GM23248 (cell line): ENCODE measurements around the gene ABCA1. TPM values are rescaled to one million over a fixed set of nuclear protein-coding genes. Genes with fewer than 3 reads are reported as not detected.

Experiments used
- DNase-seq: peaks from one replicate; pipeline ENCODE4 v3.0.0-alpha.2; 2015
- H2AFZ ChIP-seq: fragments of 200-600 bp; sonication (generic); 2 replicates; pipeline ENCODE4 v1.6.1; 2016; ENCODE audit warnings: antibody characterized with exemption
- H3F3A ChIP-seq: fragments of 200-600 bp; sonication (generic); 2 replicates; pipeline ENCODE4 v1.6.1; 2016; ENCODE audit warnings: mild to moderate bottlenecking, antibody characterized with exemption, mixed run types; ENCODE audit not compliant: insufficient read depth
- H3K27ac ChIP-seq: fragments of 200-600 bp; sonication (generic); 2 replicates; pipeline ENCODE4 v1.5.1; 2016; ENCODE audit warnings: mild to moderate bottlenecking
- H3K27me3 ChIP-seq: fragments of 200-600 bp; sonication (generic); replicated peaks from 2 replicates; pipeline ENCODE4 v1.6.1; 2016; ENCODE audit warnings: mild to moderate bottlenecking; ENCODE audit not compliant: insufficient read depth
- H3K36me3 ChIP-seq: fragments of 200-600 bp; sonication (generic); 2 replicates; pipeline ENCODE4 v1.6.1; 2016; ENCODE audit warnings: low read depth, mild to moderate bottlenecking
- H3K4me1 ChIP-seq: fragments of 200-600 bp; sonication (generic); 2 replicates; pipeline ENCODE4 v1.6.1; 2016; ENCODE audit warnings: mild to moderate bottlenecking; ENCODE audit not compliant: insufficient read depth
- H3K4me2 ChIP-seq: fragments of 200-600 bp; sonication (generic); one replicate; pipeline ENCODE4 v1.6.1; 2016; ENCODE audit warnings: mild to moderate bottlenecking; ENCODE audit not compliant: unreplicated experiment
- H3K4me3 ChIP-seq: fragments of 200-600 bp; sonication (generic); 2 replicates; pipeline ENCODE4 v1.5.1; 2016; ENCODE audit warnings: mild to moderate bottlenecking
- H3K79me2 ChIP-seq: fragments of 200-600 bp; sonication (generic); 2 replicates; pipeline ENCODE4 v1.6.1; 2016; ENCODE audit warnings: mild to moderate bottlenecking; ENCODE audit not compliant: insufficient read depth
- H3K9ac ChIP-seq: fragments of 200-600 bp; sonication (generic); 2 replicates; pipeline ENCODE4 v1.6.1; 2016; ENCODE audit warnings: mild to moderate bottlenecking
- H3K9me2 ChIP-seq: fragments of 200-600 bp; sonication (generic); 2 replicates; pipeline ENCODE4 v1.6.1; 2016; ENCODE audit warnings: mixed run types, mild to moderate bottlenecking, moderate library complexity; ENCODE audit not compliant: insufficient read depth
- H3K9me3 ChIP-seq: fragments of 200-600 bp; sonication (generic); one replicate; pipeline ENCODE4 v1.6.1; 2017; ENCODE audit warnings: low read depth
- H4K20me1 ChIP-seq: fragments of 200-600 bp; sonication (generic); 2 replicates; pipeline ENCODE4 v1.6.0; 2016; ENCODE audit not compliant: insufficient read depth
- EZH2 ChIP-seq: fragments of 200-600 bp; sonication (generic); IDR thresholded peaks from 2 replicates; pipeline ENCODE4 v1.6.1; 2018; ENCODE audit warnings: antibody characterized with exemption, mild to moderate bottlenecking; ENCODE audit not compliant: insufficient read depth, poor library complexity, severe bottlenecking
- EZH2phosphoT487 ChIP-seq: fragments of 200-600 bp; sonication (generic); IDR thresholded peaks from 2 replicates; pipeline ENCODE4 v1.6.1; 2018; ENCODE audit warnings: antibody characterized with exemption, moderate library complexity, mild to moderate bottlenecking, low read depth; ENCODE audit not compliant: insufficient read depth
- WGBS, 2 experiments: methylation state at CpG; one replicate each; pipeline ENCODE4 v1.1.6; 2015 to 2017; ENCODE audit warnings: low lambda C conversion rate in 2 of 2, low coverage in 1 of 2; ENCODE audit errors: missing lambda C conversion rate in 2 of 2; 5-methylcytosine and 5-hydroxymethylcytosine counted together
- in situ Hi-C: fragments of 300-500 bp; cut with MboI; formaldehyde crosslinking; loops from 2 replicates; pipeline ENCODE4 v1.15.0; 2020
- polyA plus RNA-seq: library from polyadenylated mRNA; unstranded; fragments of >200 nt; fragmentation: Nextera tagmentation; extraction: Ambion mirVana; gene quantifications from 2 replicates; pipeline ENCODE4 v1.2.1, GENCODE V29; 2016
- total RNA-seq: library from RNA; depleted of rRNA; stranded (reverse); fragments of >200 nt; shearing (Covaris generic); gene quantifications from 2 replicates; pipeline ENCODE4 v1.2.3, GENCODE V29; 2014

The ABCA1 gene
- total and polyA plus RNA-seq, 2 experiments from 2014 or later, result 6.8 to 15.9 TPM

- no peaks in the 10 kb centered on the region for H3K79me2 ChIP-seq
- H3K36me3 ChIP-seq, result no peaks in the 10 kb centered on the region
- no peaks in the 10 kb centered on the region for H3K27me3 ChIP-seq
- in situ Hi-C loops, result no loop called here
- WGBS, 2 experiments, result 96% methylated on average over 1 of the region's 1 CpG
- H3K9me3 ChIP-seq, result no peaks in the 10 kb centered on the region
- peaks cover 52% of the 10 kb centered on the region for H3K4me1 ChIP-seq
- H2AFZ ChIP-seq, result no peak overlapping the region
- no peak overlapping the region for H3K27ac ChIP-seq
- H3K9me2 ChIP-seq, result no peaks in the 10 kb centered on the region
- DNase-seq, result no peak
- no peak for TF ChIP-seq EZH2phosphoT487
- TF ChIP-seq EZH2, result no peak
- H3K4me3 ChIP-seq, result no peak overlapping the region
- H3K9ac ChIP-seq, result no peak overlapping the region
- H3F3A ChIP-seq, result peaks cover 53% of the 10 kb centered on the region
- H3K4me2 ChIP-seq, result no peak overlapping the region
- 0 out of 2 replicates have a peak, but pooled peaks cover 3% of the 10 kb centered on the region for H4K20me1 ChIP-seq
These were observed 73.3 kb downstream of the ABCA1 start for GRCh38 chr9:104854613-104855012.

DNA sequence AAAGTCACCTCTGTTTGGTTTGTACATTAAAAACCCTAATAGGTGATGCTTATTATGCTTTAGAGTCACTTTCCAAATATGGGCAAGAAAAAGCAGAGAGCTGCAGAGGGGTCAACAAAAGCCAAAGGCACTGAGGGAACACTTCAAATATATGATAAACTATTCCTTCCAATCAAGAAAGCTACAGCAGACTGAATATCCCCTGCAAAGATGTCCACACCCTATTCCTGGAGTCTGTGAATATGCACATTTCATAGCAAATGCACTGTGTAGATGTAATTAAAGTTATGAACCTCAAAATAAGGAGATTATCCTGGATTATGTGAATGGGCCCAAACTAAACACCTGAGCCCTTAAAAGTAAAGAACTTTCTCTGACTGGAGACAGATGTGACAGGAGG is 74.3 kb downstream of the ABCA1 start:
- Histone ChIP-seq H3K4me2 (no peak overlapping the region), H3K9me3 (no peaks in the 10 kb centered on the region), H3K27me3 (no peaks in the 10 kb centered on the region), H3K36me3 (no peaks in the 10 kb centered on the region), H4K20me1 (0 out of 2 replicates have a peak, but pooled peaks cover 2% of the 10 kb centered on the region), H3K27ac (no peak overlapping the region), H2AFZ (no peak overlapping the region), H3F3A (peaks cover 45% of the 10 kb centered on the region), H3K79me2 (no peaks in the 10 kb centered on the region), H3K9me2 (no peaks in the 10 kb centered on the region), H3K4me1 (peaks cover 43% of the 10 kb centered on the region), H3K9ac (no peak overlapping the region), H3K4me3 (no peak overlapping the region)
- no peak for DNase-seq
- in situ Hi-C loops, result no loop called here
- no peak for TF ChIP-seq EZH2
- no peak for TF ChIP-seq EZH2phosphoT487

DNA sequence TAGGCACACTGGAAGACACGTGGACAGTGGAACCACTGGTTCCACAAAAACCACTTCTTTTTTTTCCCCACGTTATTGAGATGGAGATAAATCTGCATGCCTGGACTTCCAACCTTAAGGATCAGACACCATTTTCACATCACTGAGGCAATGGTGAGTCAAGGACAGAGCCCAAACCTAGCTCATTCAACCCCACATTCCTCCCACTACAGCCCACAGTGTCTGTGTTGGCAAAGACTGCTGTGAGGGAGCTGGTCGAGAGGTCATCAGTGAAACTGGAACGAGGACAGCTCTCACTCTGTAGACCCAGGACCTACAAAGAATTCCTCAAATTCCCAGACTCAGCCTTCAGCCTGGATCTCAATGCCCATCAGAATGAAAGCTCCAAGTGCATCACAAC is 74.8 kb downstream of the ABCA1 start:
- Histone ChIP-seq H3K36me3 (no peaks in the 10 kb centered on the region), H3K27me3 (no peaks in the 10 kb centered on the region), H3F3A (peaks cover 41% of the 10 kb centered on the region), H4K20me1 (no peaks in the 10 kb centered on the region), H3K9ac (no peak overlapping the region), H3K4me3 (no peak overlapping the region), H3K9me2 (no peaks in the 10 kb centered on the region), H3K9me3 (no peaks in the 10 kb centered on the region), H3K27ac (no peak overlapping the region), H3K79me2 (no peaks in the 10 kb centered on the region), H2AFZ (no peak overlapping the region), H3K4me1 (peaks cover 40% of the 10 kb centered on the region), H3K4me2 (no peak overlapping the region)
- no peak for DNase-seq
- WGBS, 2 experiments, result 90 to 94% methylated on average over 4 of the region's 4 CpGs
- in situ Hi-C loops, result no loop called here
- TF ChIP-seq EZH2, result no peak
- no peak for TF ChIP-seq EZH2phosphoT487

- Histone ChIP-seq H3F3A (peaks cover 24% of the 10 kb centered on the region), H3K79me2 (no peaks in the 10 kb centered on the region), H2AFZ (no peak overlapping the region), H3K4me3 (no peak overlapping the region), H3K27me3 (no peaks in the 10 kb centered on the region), H3K4me2 (no peak overlapping the region), H3K9me3 (no peaks in the 10 kb centered on the region), H4K20me1 (no peaks in the 10 kb centered on the region), H3K9me2 (no peaks in the 10 kb centered on the region), H3K9ac (no peak overlapping the region), H3K4me1 (peaks cover 24% of the 10 kb centered on the region), H3K27ac (no peak overlapping the region), H3K36me3 (no peaks in the 10 kb centered on the region)
- no peak for DNase-seq
- in situ Hi-C loops, result no loop called here
- 66 to 73% methylated on average over 3 of the region's 3 CpGs for WGBS, 2 experiments
- TF ChIP-seq EZH2phosphoT487, result no peak
- no peak for TF ChIP-seq EZH2
These were observed 76.4 kb downstream of the ABCA1 start for GRCh38 chr9:104851546-104851920.

- in situ Hi-C loops, result no loop called here
- peak; percentile 45 for DNase-seq
- no peaks in the 10 kb centered on the region for H3K36me3 ChIP-seq
- no peaks in the 10 kb centered on the region for H4K20me1 ChIP-seq
- TF ChIP-seq EZH2 (no peak), EZH2phosphoT487 (no peak)
- H3K4me3 ChIP-seq, result no peak overlapping the region
- H3F3A ChIP-seq, result peaks cover 19% of the 10 kb centered on the region
- H3K4me1 ChIP-seq, result peaks cover 18% of the 10 kb centered on the region
- no peak overlapping the region for H3K9ac ChIP-seq
- no peak overlapping the region for H2AFZ ChIP-seq
- no peaks in the 10 kb centered on the region for H3K9me2 ChIP-seq
- H3K79me2 ChIP-seq, result no peaks in the 10 kb centered on the region
- no peaks in the 10 kb centered on the region for H3K9me3 ChIP-seq
- WGBS, 2 experiments, result 76% methylated on average over 6 of the region's 6 CpGs
- no peak overlapping the region for H3K27ac ChIP-seq
- H3K27me3 ChIP-seq, result no peaks in the 10 kb centered on the region
- H3K4me2 ChIP-seq, result peak overlapping the region; percentile 38
These were observed 77.0 kb downstream of the ABCA1 start for GRCh38 chr9:104850786-104851545.
